Measurements from ENCODE around the gene IDH3B. TPM values are rescaled to one million over a fixed set of nuclear protein-coding genes. Genes with fewer than 3 reads are reported as not detected.

IDH3B gene
- polyA plus RNA-seq, 3 donors, result 102 to 224 (median 103) TPM

DNA sequence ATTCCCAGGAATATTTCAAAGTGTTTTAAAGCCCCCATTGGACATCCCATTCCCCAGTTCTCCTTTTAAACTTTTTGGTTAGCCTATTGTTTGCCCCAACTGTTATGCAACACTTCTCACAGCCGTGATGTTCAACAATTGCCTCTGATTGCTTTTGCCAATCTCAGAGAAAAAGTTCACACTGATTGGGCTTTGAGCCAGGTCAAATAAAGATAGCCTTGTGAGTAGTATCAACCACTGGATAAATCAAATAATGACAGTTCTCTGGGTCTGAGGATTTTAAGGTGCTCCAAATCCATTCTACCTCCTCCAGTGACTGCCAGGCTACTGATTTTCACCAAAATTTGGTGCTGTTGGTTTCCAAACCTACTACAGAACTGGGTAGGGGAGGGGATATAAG lies 30.6 kb downstream of the IDH3B start:
- H4K20me1 ChIP-seq (ENCODE audit: insufficient read depth, low read length), result no peaks in the 10 kb centered on the region
- Mint-ChIP-seq H3K4me3 (no peak overlapping the region), H3K9me3 (peaks cover 5 to 18% (median 13%) of the 10 kb centered on the region in 7 donors), H3K27me3 (ENCODE audit: low read depth in 3 of 3) (peaks cover 25 to 53% (median 31%) of the 10 kb centered on the region in 3 donors), H3K27ac (no peak overlapping the region), H3K36me3 (no peaks in the 10 kb centered on the region), H3K4me1 (no peaks in the 10 kb centered on the region)
- no peak overlapping the region for H3K9ac ChIP-seq (ENCODE audit: insufficient read depth, low read length, poor library complexity, severe bottlenecking)
- WGBS (ENCODE audit: insufficient coverage), result no CpG with 5 or more reads among the region's 1 CpG
- H3K4me1 ChIP-seq (ENCODE audit: control insufficient read depth in 1 of 2, insufficient read depth in 2 of 2, low read length in 2 of 2), result no peaks in the 10 kb centered on the region
- TF ChIP-seq, protein P1, sequence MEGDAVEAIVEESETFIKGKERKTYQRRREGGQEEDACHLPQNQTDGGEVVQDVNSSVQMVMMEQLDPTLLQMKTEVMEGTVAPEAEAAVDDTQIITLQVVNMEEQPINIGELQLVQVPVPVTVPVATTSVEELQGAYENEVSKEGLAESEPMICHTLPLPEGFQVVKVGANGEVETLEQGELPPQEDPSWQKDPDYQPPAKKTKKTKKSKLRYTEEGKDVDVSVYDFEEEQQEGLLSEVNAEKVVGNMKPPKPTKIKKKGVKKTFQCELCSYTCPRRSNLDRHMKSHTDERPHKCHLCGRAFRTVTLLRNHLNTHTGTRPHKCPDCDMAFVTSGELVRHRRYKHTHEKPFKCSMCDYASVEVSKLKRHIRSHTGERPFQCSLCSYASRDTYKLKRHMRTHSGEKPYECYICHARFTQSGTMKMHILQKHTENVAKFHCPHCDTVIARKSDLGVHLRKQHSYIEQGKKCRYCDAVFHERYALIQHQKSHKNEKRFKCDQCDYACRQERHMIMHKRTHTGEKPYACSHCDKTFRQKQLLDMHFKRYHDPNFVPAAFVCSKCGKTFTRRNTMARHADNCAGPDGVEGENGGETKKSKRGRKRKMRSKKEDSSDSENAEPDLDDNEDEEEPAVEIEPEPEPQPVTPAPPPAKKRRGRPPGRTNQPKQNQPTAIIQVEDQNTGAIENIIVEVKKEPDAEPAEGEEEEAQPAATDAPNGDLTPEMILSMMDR (IDR thresholded peaks at IDR 0.05), result no peak
- H3K4me3 ChIP-seq (replicated peaks in 1 of 3; ENCODE audit: low read depth in 2 of 3, low read length in 3 of 3), result no peak overlapping the region
- no peak overlapping the region for H3K27ac ChIP-seq (ENCODE audit: low read depth in 1 of 2, low read length in 2 of 2)
- intact Hi-C loops (cut with micrococcal nuclease), result no loop called here
- H3K36me3 ChIP-seq (replicated peaks in 1 of 2; ENCODE audit: control insufficient read depth in 1 of 2, insufficient read depth in 2 of 2, low read length in 2 of 2), result no peaks in the 10 kb centered on the region
- H3K79me2 ChIP-seq (ENCODE audit: insufficient read depth, low read length), result no peaks in the 10 kb centered on the region
- H3K4me2 ChIP-seq (replicated peaks; ENCODE audit: extremely low read depth, low read length, poor library complexity, severe bottlenecking), result no peak overlapping the region
- H3K27me3 ChIP-seq (ENCODE audit: control insufficient read depth in 2 of 2, insufficient read depth in 2 of 2, low read length in 2 of 2), result peaks cover 8 to 32% of the 10 kb centered on the region in 2 donors
- H3K9me3 ChIP-seq (replicated peaks in 1 of 2; ENCODE audit: control insufficient read depth in 1 of 2, insufficient read depth in 1 of 2, low read length in 2 of 2), result peaks cover 0 to 9% of the 10 kb centered on the region in 2 donors
- no peak overlapping the region for H2AFZ ChIP-seq (ENCODE audit: insufficient read depth, low read depth, low read length, poor library complexity, severe bottlenecking)
- DNase-seq, result no peak

DNA sequence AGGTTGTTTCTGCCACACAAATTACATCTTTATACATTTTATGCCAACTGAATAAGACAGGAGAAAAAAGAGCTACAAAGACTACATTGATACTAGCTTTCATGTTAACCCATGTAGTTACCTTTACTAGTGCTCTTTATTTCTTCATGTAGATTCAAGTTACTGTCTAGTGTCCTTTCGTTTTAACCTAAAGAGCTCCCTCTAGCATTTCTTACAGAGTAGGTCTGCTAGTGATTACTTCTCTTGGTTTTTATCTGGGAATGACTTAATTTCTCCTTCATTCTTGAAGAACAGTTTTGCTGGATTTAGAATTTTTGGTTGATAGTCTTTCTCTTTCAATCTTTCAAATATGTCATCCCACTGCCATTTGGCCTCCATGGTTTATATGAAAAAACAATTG lies 32.8 kb downstream of the IDH3B start:
- no peak overlapping the region for H3K4me3 Mint-ChIP-seq
- Histone ChIP-seq H3K36me3 (replicated peaks in 1 of 2; ENCODE audit: control insufficient read depth in 1 of 2, insufficient read depth in 2 of 2, low read length in 2 of 2) (no peaks in the 10 kb centered on the region), H3K4me3 (replicated peaks in 1 of 3; ENCODE audit: low read depth in 2 of 3, low read length in 3 of 3) (no peak overlapping the region), H3K9me3 (replicated peaks in 1 of 2; ENCODE audit: control insufficient read depth in 1 of 2, insufficient read depth in 1 of 2, low read length in 2 of 2) (peaks cover 10 to 22% of the 10 kb centered on the region in 2 donors), H3K79me2 (ENCODE audit: insufficient read depth, low read length) (no peaks in the 10 kb centered on the region), H4K20me1 (ENCODE audit: insufficient read depth, low read length) (no peaks in the 10 kb centered on the region), H3K9ac (ENCODE audit: insufficient read depth, low read length, poor library complexity, severe bottlenecking) (no peak overlapping the region), H3K27ac (ENCODE audit: low read depth in 1 of 2, low read length in 2 of 2) (no peak overlapping the region), H3K4me2 (replicated peaks; ENCODE audit: extremely low read depth, low read length, poor library complexity, severe bottlenecking) (no peak overlapping the region), H3K4me1 (ENCODE audit: control insufficient read depth in 1 of 2, insufficient read depth in 2 of 2, low read length in 2 of 2) (no peaks in the 10 kb centered on the region), H2AFZ (ENCODE audit: insufficient read depth, low read depth, low read length, poor library complexity, severe bottlenecking) (no peak overlapping the region), H3K27me3 (ENCODE audit: control insufficient read depth in 2 of 2, insufficient read depth in 2 of 2, low read length in 2 of 2) (peaks cover 11 to 32% of the 10 kb centered on the region in 2 donors)
- no peaks in the 10 kb centered on the region for H3K36me3 Mint-ChIP-seq
- H3K4me1 Mint-ChIP-seq, result no peaks in the 10 kb centered on the region
- WGBS (ENCODE audit: insufficient coverage), result no CpG with 5 or more reads among the region's 1 CpG
- peaks cover 10 to 35% (median 27%) of the 10 kb centered on the region in 7 donors for H3K9me3 Mint-ChIP-seq
- TF ChIP-seq, protein P1 (IDR thresholded peaks at IDR 0.05), result no peak
- no peak overlapping the region for H3K27ac Mint-ChIP-seq
- no peak for DNase-seq
- H3K27me3 Mint-ChIP-seq (ENCODE audit: low read depth in 3 of 3), result peaks cover 18 to 47% (median 27%) of the 10 kb centered on the region in 3 donors
- intact Hi-C loops (cut with micrococcal nuclease), result no loop called here

Data from CD14-positive monocyte (primary cell).